ENCODE results near the gene CCDC74B.
"Not testable (repeated sequence)": the region's sequence is repeated elsewhere in the genome, so short reads cannot be mapped to it uniquely, and the experiment has no call there.

Gene CCDC74B

DNA sequence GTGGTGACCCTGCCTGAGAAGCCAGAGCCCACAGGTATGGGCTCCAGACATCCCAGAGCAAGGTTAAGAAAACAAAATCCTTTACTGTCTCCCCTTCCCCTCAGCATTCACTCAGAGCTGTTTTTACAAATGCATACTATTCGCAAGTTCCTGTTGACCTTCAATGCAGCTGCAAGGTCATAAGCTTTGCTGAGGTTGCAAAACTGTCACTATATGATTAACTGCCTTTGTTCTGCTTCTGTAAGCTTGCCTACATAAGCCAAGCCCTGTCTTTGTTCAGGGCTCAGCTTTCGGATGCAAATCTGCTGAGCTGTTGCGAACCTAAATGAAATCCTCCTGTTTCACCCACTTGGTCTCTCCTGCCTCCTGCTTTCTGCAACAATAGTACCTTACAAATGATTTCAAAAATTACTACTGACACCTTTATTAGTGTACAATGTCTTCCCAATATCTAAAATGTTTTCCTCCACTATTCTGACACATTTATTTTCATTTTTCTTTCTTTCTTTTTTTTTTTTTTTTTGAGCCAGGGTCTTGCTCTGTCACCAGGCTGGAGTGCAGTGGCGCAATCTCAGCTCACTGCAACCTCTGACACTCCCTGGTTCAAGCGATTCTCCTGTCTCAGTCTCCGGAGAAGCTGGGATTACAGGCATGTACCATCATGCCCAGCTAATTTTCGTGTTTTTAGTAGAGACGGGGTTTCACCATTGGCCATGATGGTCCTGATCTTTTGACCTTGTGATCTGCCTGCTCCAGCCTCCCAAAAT is 42.1 kb downstream of the CCDC74B start:
- not testable (repeated sequence) for H3K4me3 ChIP-seq (ENCODE audit: low read depth, low read length)
